ENCODE measurements around the gene RBPMS2. TPM values are rescaled to one million over a fixed set of nuclear protein-coding genes. Genes with fewer than 3 reads are reported as not detected.

The RBPMS2 gene
- total and polyA plus RNA-seq, 2 of the 4 experiments (the other 2 are of a cell fraction) = 2.8 TPM; not detected in 1

- CTCF ChIA-PET = interaction anchor here (1.1 kb wide), 1 partner anchor 16 kb away, joined by 4 read pairs; no protein-coding TSS in a partner anchor
- peak overlapping the region; percentile 54; the same call in 1 of the 2 replicates for H3K9ac ChIP-seq (ENCODE audit: low read depth, low read length)
Measured at GRCh38 chr15:64824929-64825430, 49.6 kb upstream of the RBPMS2 start.

More at GRCh38 chr15:64824929-64825430, 49.6 kb upstream of the RBPMS2 start:
- H4K91ac ChIP-seq (ENCODE audit: insufficient read depth, low read depth, low read length) = peak overlapping the region; percentile 22; the same call in 1 of the 2 replicates
- peaks cover 12 to 39% of the 10 kb centered on the region in 2 experiments for H3K79me1 ChIP-seq (ENCODE audit: low read depth in 1 of 2, low read length in 2 of 2)
- H2AFZ ChIP-seq (replicated peaks; ENCODE audit: low read length, poor library complexity) = peak overlapping the region; percentile 87
- H3K23ac ChIP-seq (ENCODE audit: low read depth, low read length) = peak overlapping the region; percentile 62
- no peak overlapping the region for H4K5ac ChIP-seq (ENCODE audit: low read depth, low read length)
- no peak overlapping the region for H2BK120ac ChIP-seq (ENCODE audit: low read depth, low read length)
- dilution Hi-C loops (cut with HindIII; ENCODE audit: low sequenced_read_pairs, unreplicated experiment) = no loop called here
- peaks cover 7% of the 10 kb centered on the region; the same call in 1 of the 2 replicates for H3K4me1 ChIP-seq (ENCODE audit: control insufficient read depth, insufficient read depth, low read length)
- 0 out of 2 replicates have a peak, but pooled peaks cover 3% of the 10 kb centered on the region for H4K20me1 ChIP-seq (ENCODE audit: insufficient read depth, low read length)
- H4K8ac ChIP-seq (ENCODE audit: low read depth in 2 of 2, low read length in 2 of 2) = peak overlapping the region in 1 of 2 experiments; percentile 56; a peak in 1 of 4 replicates
- H2BK15ac ChIP-seq (ENCODE audit: low read depth, low read length) = no peak overlapping the region; the same call in 2 of the 3 replicates
- no peaks in the 10 kb centered on the region for H3K9me3 ChIP-seq (ENCODE audit: control insufficient read depth, insufficient read depth, low read length)
- peak overlapping the region; percentile 0; the same call in 1 of the 2 replicates for H3K27ac ChIP-seq (ENCODE audit: insufficient read depth, low read length)
- peak overlapping the region; percentile 73 for H3K4me2 ChIP-seq (ENCODE audit: low read depth, low read length)
- peak overlapping the region; percentile 22; the same call in 1 of the 2 replicates for H3K56ac ChIP-seq (ENCODE audit: extremely low read depth, insufficient read depth, low read length)
- TF ChIP-seq CTCF (conservative IDR thresholded peaks at IDR 0.05; ENCODE audit: low read depth, low read length) (no peak), CHD1 (IDR thresholded peaks at IDR 0.05; ENCODE audit: low read depth, low read length) (no peak)
- 2% methylated on average over 6 of the region's 17 CpGs; no CpG with 5 or more reads in 1 of the 2 experiments for WGBS, 2 experiments (ENCODE audit: extremely low coverage in 2 of 2, insufficient read length in 1 of 2)
- no peak overlapping the region for H2BK20ac ChIP-seq (ENCODE audit: low read depth, low read length)
- H2AK5ac ChIP-seq (ENCODE audit: low read depth, low read length) = peak overlapping the region; percentile 58
- H3K36me3 ChIP-seq (ENCODE audit: control insufficient read depth, insufficient read depth, low read length) = peaks cover 3% of the 10 kb centered on the region; the same call in 1 of the 2 replicates
- H3K14ac ChIP-seq (replicated peaks; ENCODE audit: low read depth, low read length) = peak overlapping the region; percentile 90
- H3K18ac ChIP-seq (ENCODE audit: low read depth, low read length) = no peak overlapping the region
- in situ Hi-C loops (cut with MboI; ENCODE audit: low sequenced_read_pairs) = no loop called here
- H2AK9ac ChIP-seq (replicated peaks; ENCODE audit: low read depth, low read length, poor library complexity) = peak overlapping the region; percentile 95
- H2BK5ac ChIP-seq (ENCODE audit: low read depth, low read length, poor library complexity, severe bottlenecking) = peak overlapping the region; percentile 6
- peak overlapping the region; percentile 41 for H3K4me3 ChIP-seq (ENCODE audit: insufficient read depth, low read depth, low read length)
- H3K4ac ChIP-seq (ENCODE audit: low read depth, low read length) = peak overlapping the region; percentile 56
- ATAC-seq (ENCODE audit: low read depth) (peak; percentile 2), DNase-seq (no peak)
- POLR2A ChIA-PET (ENCODE audit: unreplicated experiment) = interaction anchor here (1.0 kb wide), 1 partner anchor 16 kb away, joined by 3 read pairs; no protein-coding TSS in a partner anchor
- no peaks in the 10 kb centered on the region; the same call in 1 of the 2 replicates for H3K9me1 ChIP-seq (ENCODE audit: insufficient read depth, low read length)
- H3K27me3 ChIP-seq (ENCODE audit: control insufficient read depth, insufficient read depth, low read length) = no peaks in the 10 kb centered on the region
- intact Hi-C loops (cut with micrococcal nuclease) = no loop called here
- BruUV-seq (replicated peaks) = no TSS peak

Measured in IMR-90 (cell line).